H1 (cell line): Measurements from ENCODE around the gene LCN9. TPM values are rescaled to one million over a fixed set of nuclear protein-coding genes. Genes with fewer than 3 reads are reported as not detected.

ENCODE experiments used
- CTCF ChIA-PET: fragments of 300-600 bp; sonication (Branson Sonifier 250); formaldehyde crosslinking; loops from one replicate; lab custom pipeline; 2021; ENCODE audit not compliant: partially characterized antibody; lab: Charles Lee
- POLR2A ChIA-PET: fragments of 300-600 bp; sonication (Branson Sonifier 250); formaldehyde crosslinking; loops from one replicate; lab custom pipeline; 2021; ENCODE audit warnings: inconsistent platforms; ENCODE audit not compliant: partially characterized antibody; lab: Charles Lee
- DNase-seq, 2 experiments: peaks; one replicate each; pipeline versions ENCODE4 v3.0.0 to v3.0.0-alpha.2; 2010 to 2022; ENCODE audit warnings: low spot score in 2 of 2, low read depth in 1 of 2, mixed read lengths in 1 of 2
- FAIRE-seq: peaks from 2 replicates; lab custom pipeline; 2011; peaks lifted over from hg19 to GRCh38; lab: Jason Lieb, UNC
- H2AFZ ChIP-seq: 2 replicates; pipeline ENCODE4 v1.8.1; 2012; ENCODE audit warnings: low read length, inconsistent platforms
- H2AK5ac ChIP-seq: 2 replicates; pipeline ENCODE4 v1.6.1; 2013; ENCODE audit warnings: low read depth, low read length
- H2BK120ac ChIP-seq: replicated peaks from 2 replicates; pipeline ENCODE3; 2013; ENCODE audit warnings: low read depth, low read length, inconsistent platforms
- H2BK12ac ChIP-seq: 2 replicates; pipeline ENCODE4 v1.6.1; 2013; ENCODE audit warnings: low read depth, low read length
- H2BK15ac ChIP-seq: 2 replicates; pipeline ENCODE4 v1.6.1; 2013; ENCODE audit warnings: low read length
- H2BK20ac ChIP-seq: 2 replicates; pipeline ENCODE4 v1.6.1; 2013; ENCODE audit warnings: low read length
- H2BK5ac ChIP-seq: 2 replicates; pipeline ENCODE4 v1.6.1; 2013; ENCODE audit warnings: low read depth, low read length
- H3K14ac ChIP-seq: 2 replicates; pipeline ENCODE4 v1.6.1; 2013; ENCODE audit warnings: inconsistent platforms; ENCODE audit not compliant: insufficient read length
- H3K18ac ChIP-seq: 2 replicates; pipeline ENCODE4 v1.6.1; 2013; ENCODE audit warnings: low read length; ENCODE audit errors: extremely low read depth
- H3K23ac ChIP-seq: 2 replicates; pipeline ENCODE4 v1.6.1; 2013; ENCODE audit warnings: inconsistent platforms; ENCODE audit not compliant: insufficient read length
- H3K23me2 ChIP-seq: 2 replicates; pipeline ENCODE4 v1.6.1; 2013; ENCODE audit warnings: low read depth, low read length
- H3K27ac ChIP-seq: 2 replicates; pipeline ENCODE4 v1.6.1; 2011; ENCODE audit warnings: low read depth, low read length, inconsistent platforms
- H3K27me3 ChIP-seq, 4 experiments: replicated peaks in 1 of 4; 1 replicate in 1 of 4; 2 replicates in 3 of 4; pipeline versions ENCODE4 v1.6.1 to v1.8.1; 2011 to 2013; ENCODE audit warnings: low read length in 3 of 4, mild to moderate bottlenecking in 3 of 4, inconsistent platforms in 2 of 4, mixed read lengths in 2 of 4, moderate library complexity in 1 of 4; ENCODE audit not compliant: control insufficient read depth in 3 of 4, insufficient read depth in 3 of 4; ENCODE audit errors: extremely low read depth in 1 of 4
- H3K36me3 ChIP-seq, 4 experiments: 2 replicates each; pipeline versions ENCODE4 v1.6.1 to v1.8.1; 2011 to 2013; ENCODE audit warnings: mild to moderate bottlenecking in 4 of 4, low read length in 3 of 4, moderate library complexity in 2 of 4, control low read depth in 1 of 4, inconsistent platforms in 1 of 4; ENCODE audit not compliant: insufficient read depth in 4 of 4, control insufficient read depth in 2 of 4
- H3K4ac ChIP-seq: replicated peaks from 2 replicates; pipeline ENCODE3; 2013; ENCODE audit warnings: low read length, low read depth, mixed read lengths, inconsistent platforms; ENCODE audit not compliant: insufficient read length
- H3K4me1 ChIP-seq, 4 experiments: replicated peaks in 1 of 4; 1 replicate in 1 of 4; 2 replicates in 3 of 4; pipeline versions ENCODE4 v1.6.1 to v1.8.1; 2011 to 2013; ENCODE audit warnings: low read length in 3 of 4, inconsistent platforms in 2 of 4, mixed read lengths in 1 of 4; ENCODE audit not compliant: insufficient read depth in 4 of 4, control insufficient read depth in 3 of 4
- H3K4me2 ChIP-seq, 2 experiments: 2 replicates each; pipeline versions ENCODE4 v1.6.1 to v1.8.1; 2011 to 2013; ENCODE audit warnings: low read depth in 2 of 2, low read length in 2 of 2, control low read depth in 1 of 2, inconsistent platforms in 1 of 2, mild to moderate bottlenecking in 1 of 2; ENCODE audit not compliant: insufficient read depth in 1 of 2
- H3K4me3 ChIP-seq, 4 experiments: fragments of 200-600, 300-600 bp in 1 of 4; sonication (generic), shearing (Covaris generic), sonication (Bioruptor Twin) in 1 of 4; 2 replicates each; pipeline versions ENCODE4 v1.5.1 to v1.8.1; 2011 to 2016; ENCODE audit warnings: low read length in 4 of 4, low read depth in 3 of 4, control low read depth in 2 of 4, inconsistent platforms in 2 of 4, mild to moderate bottlenecking in 2 of 4, mixed read lengths in 1 of 4, moderate library complexity in 1 of 4; ENCODE audit not compliant: insufficient read depth in 2 of 4; ENCODE audit errors: extremely low read depth in 1 of 4
- H3K56ac ChIP-seq: replicated peaks from 2 replicates; pipeline ENCODE3; 2013; ENCODE audit warnings: low read depth, mild to moderate bottlenecking, mixed read lengths, low read length, inconsistent platforms; ENCODE audit not compliant: insufficient read length
- H3K79me1 ChIP-seq: 2 replicates; pipeline ENCODE4 v1.6.1; 2013; ENCODE audit warnings: low read depth, low read length, control low read depth
- H3K79me2 ChIP-seq, 2 experiments: 2 replicates each; pipeline versions ENCODE4 v1.6.1 to v1.8.1; 2012 to 2013; ENCODE audit warnings: low read length in 2 of 2, mild to moderate bottlenecking in 2 of 2, inconsistent platforms in 1 of 2; ENCODE audit not compliant: insufficient read depth in 2 of 2, control insufficient read depth in 1 of 2
- H3K9ac ChIP-seq, 4 experiments: replicated peaks in 1 of 4; 1 replicate in 1 of 4; 2 replicates in 3 of 4; pipeline versions ENCODE4 v1.6.1 to v1.8.1; 2011 to 2013; ENCODE audit warnings: low read depth in 3 of 4, low read length in 3 of 4, control low read depth in 2 of 4, mild to moderate bottlenecking in 2 of 4, moderate library complexity in 2 of 4, inconsistent platforms in 1 of 4; ENCODE audit errors: extremely low read depth in 1 of 4
- H3K9me3 ChIP-seq, 2 experiments: 2 replicates each; pipeline versions ENCODE4 v1.6.1 to v1.8.1; 2012 to 2013; ENCODE audit warnings: mild to moderate bottlenecking in 2 of 2, moderate library complexity in 2 of 2, control low read depth in 1 of 2, inconsistent platforms in 1 of 2, low read depth in 1 of 2, low read length in 1 of 2, mixed read lengths in 1 of 2; ENCODE audit not compliant: insufficient read depth in 2 of 2
- H4K20me1 ChIP-seq, 2 experiments: replicated peaks in 1 of 2; 2 replicates each; pipeline versions ENCODE3 to v1.8.1; 2011 to 2013; ENCODE audit warnings: inconsistent platforms in 2 of 2, low read length in 2 of 2, mild to moderate bottlenecking in 1 of 2; ENCODE audit not compliant: insufficient read depth in 2 of 2, control insufficient read depth in 1 of 2
- H4K5ac ChIP-seq: 2 replicates; pipeline ENCODE4 v1.6.1; 2013; ENCODE audit warnings: low read length, low read depth, mixed read lengths, inconsistent platforms; ENCODE audit not compliant: insufficient read length
- H4K8ac ChIP-seq: 2 replicates; pipeline ENCODE4 v1.8.0; 2013; ENCODE audit warnings: mild to moderate bottlenecking, moderate library complexity, low read length, inconsistent platforms; ENCODE audit not compliant: insufficient read depth; ENCODE audit errors: extremely low read depth
- H4K91ac ChIP-seq: replicated peaks from 2 replicates; pipeline ENCODE3; 2013; ENCODE audit warnings: low read length, mixed read lengths, inconsistent platforms; ENCODE audit not compliant: insufficient read length
- CBX8 ChIP-seq: fragments of 300-800, 300-1000 bp; sonication (generic); IDR thresholded peaks from 2 replicates; pipeline ENCODE4 v1.7.1; 2016; ENCODE audit warnings: low read depth, low read length, borderline replicate concordance
- CREB1 ChIP-seq: IDR thresholded peaks from 2 replicates; pipeline ENCODE4 v1.6.1; 2012; ENCODE audit warnings: inconsistent platforms
- KDM4A ChIP-seq: IDR thresholded peaks from one replicate; pipeline ENCODE4 v1.7.1; 2012; ENCODE audit warnings: low read depth, mild to moderate bottlenecking, moderate library complexity, low read length, inconsistent platforms; ENCODE audit not compliant: severe bottlenecking
- KDM5A ChIP-seq: fragments of 200-600 bp; IDR thresholded peaks from 2 replicates; pipeline ENCODE4 v1.7.1; 2012; ENCODE audit warnings: mild to moderate bottlenecking, low read length, inconsistent platforms, mixed read lengths
- MAFK ChIP-seq: IDR thresholded peaks from 2 replicates; pipeline ENCODE4 v1.6.1; 2012; ENCODE audit warnings: low read depth, mild to moderate bottlenecking, improper control_type of control experiment, low read length
- POLR2A ChIP-seq, 2 experiments: IDR thresholded peaks; 1 replicate in 1 of 2; 2 replicates in 1 of 2; pipeline ENCODE4 v1.6.1; 2011; ENCODE audit warnings: low read depth in 2 of 2, low read length in 2 of 2, mild to moderate bottlenecking in 2 of 2; ENCODE audit errors: control extremely low read depth in 1 of 2
- SIX5 ChIP-seq: IDR thresholded peaks from 2 replicates; pipeline ENCODE4 v1.6.1; 2011; ENCODE audit warnings: mild to moderate bottlenecking, low read depth, low read length
- SP1 ChIP-seq: IDR thresholded peaks from 2 replicates; pipeline ENCODE4 v1.6.1; 2011; ENCODE audit warnings: low read depth, low read length
- SP2 ChIP-seq: IDR thresholded peaks from 2 replicates; pipeline ENCODE4 v1.6.1; 2012; ENCODE audit warnings: mild to moderate bottlenecking, low read length, inconsistent platforms
- TCF12 ChIP-seq: IDR thresholded peaks from 2 replicates; pipeline ENCODE4 v1.6.1; 2011; ENCODE audit warnings: low read depth, mild to moderate bottlenecking, low read length
- TEAD4 ChIP-seq: IDR thresholded peaks from 2 replicates; pipeline ENCODE4 v1.6.1; 2012; ENCODE audit warnings: low read depth, low read length, inconsistent platforms, mixed read lengths
- YY1 ChIP-seq: IDR thresholded peaks from 2 replicates; pipeline ENCODE4 v1.6.1; 2011; ENCODE audit warnings: low read depth, mild to moderate bottlenecking, low read length
- WGBS, 2 experiments: shearing (Covaris generic) in 1 of 2; methylation state at CpG; one replicate each; pipeline versions ENCODE4 v1.1.6 to v1.1.7; 2013 to 2015; ENCODE audit warnings: low lambda C conversion rate in 2 of 2, mixed read lengths in 2 of 2, inconsistent platforms in 1 of 2, low coverage in 1 of 2, missing lambda C conversion rate in 1 of 2; ENCODE audit not compliant: insufficient replicate concordance in 2 of 2, insufficient coverage in 1 of 2, insufficient read length in 1 of 2; ENCODE audit errors: extremely low coverage in 1 of 2, missing lambda C conversion rate in 1 of 2; 5-methylcytosine and 5-hydroxymethylcytosine counted together
- polyA plus RNA-seq, 7 experiments: library from polyadenylated mRNA; depleted of rRNA in 3 of 7; stranded (reverse) in 5 of 7; unstranded in 2 of 7; fragments of >200 nt in 5 of 7; fragments of 200-250 nt in 2 of 7; gene quantifications; 1 replicate in 5 of 7; 2 replicates in 1 of 7; 4 replicates in 1 of 7; pipeline versions ENCODE4 v1.2.1 to v1.2.3, GENCODE V29; 2011 to 2013; ENCODE audit warnings: missing spikeins in 2 of 7, mixed read lengths in 2 of 7
- total RNA-seq: library from RNA; stranded (reverse); fragmentation: NEBNext Ultra II Directional; extraction: Animal tissue kit (Norgen Biotek cat#: 25700); gene quantifications from 2 replicates; pipeline ENCODE4 v1.2.1, GENCODE V29; 2021
- TF ChIP-seq, protein P1 (sequence below): IDR thresholded peaks from 2 replicates; pipeline ENCODE4 v1.6.1; 2011; ENCODE audit warnings: low read length, improper control_type of control experiment

LCN9 gene
- total and polyA plus RNA-seq, 2 of the 8 experiments (the other 6 are each of a cell fraction or from before 2014, with no cell fraction given), result 2.3 to 3.1 TPM

- Histone ChIP-seq H2BK120ac (no peak overlapping the region), H4K20me1 (peaks cover 0 to 7% of the 10 kb centered on the region in 2 experiments), H2BK20ac (no peak overlapping the region), H3K4me2 (no peak overlapping the region), H3K79me1 (no peaks in the 10 kb centered on the region), H3K9ac (no peak overlapping the region), H3K36me3 (no peaks in the 10 kb centered on the region), H3K23ac (no peak overlapping the region), H3K4me1 (peaks cover 0 to 8% (median 0%) of the 10 kb centered on the region in 4 experiments; a peak in 2 of 7 replicates), H4K5ac (no peak overlapping the region), H3K79me2 (no peaks in the 10 kb centered on the region), H2AFZ (no peak overlapping the region), H2BK15ac (no peak overlapping the region), H4K8ac (no peak overlapping the region), H3K9me3 (no peaks in the 10 kb centered on the region), H3K4me3 (no peak overlapping the region), H3K27ac (no peak overlapping the region), H3K56ac (no peak overlapping the region), H2BK12ac (0 out of 2 replicates have a peak overlapping the region, but pooled peaks have one; percentile 9), H4K91ac (no peak overlapping the region), H3K4ac (no peak overlapping the region), H2BK5ac (no peak overlapping the region), H3K18ac (no peak overlapping the region), H3K14ac (no peak overlapping the region), H3K27me3 (no peaks in the 10 kb centered on the region; a peak in 1 of 7 replicates), H3K23me2 (no peaks in the 10 kb centered on the region), H2AK5ac (no peak overlapping the region)
- FAIRE-seq (no peak), DNase-seq (no peak)
- 90% methylated on average over 12 of the region's 12 CpGs; no CpG with 5 or more reads in 1 of the 2 experiments for WGBS, 2 experiments
- ChIA-PET POLR2A (interaction anchor here (0.8 kb wide), 2 partner anchors 16 to 17 kb away, joined by 3 read pairs; no protein-coding TSS in a partner anchor), CTCF (interaction anchor here (1.0 to 6.6 kb wide), 5 partner anchors 12 to 427 kb away, joined by 3 to 32 read pairs (median 4); no protein-coding TSS in a partner anchor)
- TF ChIP-seq KDM4A (no peak), YY1 (no peak), MAFK (no peak), CBX8 (no peak), SIX5 (no peak), SP2 (no peak), POLR2A (IDR thresholded peaks at IDR 0.05; ENCODE audit: control extremely low read depth in 1 of 2, low read depth in 2 of 2, low read length in 2 of 2) (no peak), TCF12 (no peak), CREB1 (no peak), KDM5A (no peak), SP1 (no peak), TEAD4 (no peak)
- TF ChIP-seq, protein P1, sequence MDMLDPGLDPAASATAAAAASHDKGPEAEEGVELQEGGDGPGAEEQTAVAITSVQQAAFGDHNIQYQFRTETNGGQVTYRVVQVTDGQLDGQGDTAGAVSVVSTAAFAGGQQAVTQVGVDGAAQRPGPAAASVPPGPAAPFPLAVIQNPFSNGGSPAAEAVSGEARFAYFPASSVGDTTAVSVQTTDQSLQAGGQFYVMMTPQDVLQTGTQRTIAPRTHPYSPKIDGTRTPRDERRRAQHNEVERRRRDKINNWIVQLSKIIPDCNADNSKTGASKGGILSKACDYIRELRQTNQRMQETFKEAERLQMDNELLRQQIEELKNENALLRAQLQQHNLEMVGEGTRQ, result no peak
Observed at GRCh38 chr9:135695642-135696041, 32.5 kb downstream of the LCN9 start.
